SW 1271 (cell line): ENCODE data around the gene MRAS.
"Not testable (repeated sequence)": the region's sequence is repeated elsewhere in the genome, so short reads cannot be mapped to it uniquely, and the experiment has no call there.

ENCODE experiments used
- DNase-seq, 2 experiments: peaks; one replicate each; lab custom pipeline; 2025; lab: John Stamatoyannopoulos, UW

The MRAS gene

DNA sequence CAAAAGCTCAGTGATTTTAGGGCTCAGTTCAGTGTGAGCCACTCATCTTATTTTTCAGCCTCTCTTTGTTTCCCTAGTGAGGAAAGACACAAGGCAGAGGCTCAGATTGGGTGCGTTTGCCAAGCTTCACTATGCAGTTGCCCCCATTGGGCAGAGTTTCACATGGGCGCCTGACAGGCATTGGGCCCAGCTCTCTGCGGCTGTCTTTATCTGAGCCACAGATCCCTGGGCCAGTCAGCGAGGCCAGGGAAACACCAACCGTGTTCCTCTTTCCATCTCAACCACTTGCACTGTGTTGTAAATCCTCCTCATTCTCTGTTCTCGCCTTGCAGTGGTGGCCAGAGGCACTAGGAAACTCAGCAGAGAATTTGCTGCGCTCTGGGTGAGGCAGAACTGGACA lies 96.9 kb downstream of the MRAS start:
- DNase-seq = no peak

- no peak for DNase-seq
Measured at GRCh38 chr3:138445654-138446053, 97.3 kb downstream of the MRAS start.

DNA sequence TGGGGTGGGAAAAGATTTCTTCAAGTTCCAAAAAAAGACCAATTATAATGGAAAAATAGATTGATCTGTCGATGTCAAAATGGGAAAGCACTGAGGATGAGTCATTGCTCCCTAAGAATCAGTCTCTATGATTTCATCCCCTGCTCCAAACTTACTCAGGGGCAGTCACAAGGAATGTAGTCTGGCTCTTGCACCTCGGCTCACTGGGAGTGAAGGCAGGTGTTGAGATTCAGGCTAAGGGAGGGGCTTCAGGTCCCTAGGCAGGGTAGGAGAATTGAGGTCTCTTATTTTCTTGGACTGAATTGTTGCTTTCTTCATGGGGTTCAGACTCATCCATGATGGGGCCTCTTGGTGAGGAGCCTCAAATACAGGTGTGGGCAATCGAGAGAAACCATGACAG lies 100.3 kb downstream of the MRAS start:
- DNase-seq = no peak

- DNase-seq = no peak
Measured at GRCh38 chr3:138449490-138449889, 101.1 kb downstream of the MRAS start.

DNA sequence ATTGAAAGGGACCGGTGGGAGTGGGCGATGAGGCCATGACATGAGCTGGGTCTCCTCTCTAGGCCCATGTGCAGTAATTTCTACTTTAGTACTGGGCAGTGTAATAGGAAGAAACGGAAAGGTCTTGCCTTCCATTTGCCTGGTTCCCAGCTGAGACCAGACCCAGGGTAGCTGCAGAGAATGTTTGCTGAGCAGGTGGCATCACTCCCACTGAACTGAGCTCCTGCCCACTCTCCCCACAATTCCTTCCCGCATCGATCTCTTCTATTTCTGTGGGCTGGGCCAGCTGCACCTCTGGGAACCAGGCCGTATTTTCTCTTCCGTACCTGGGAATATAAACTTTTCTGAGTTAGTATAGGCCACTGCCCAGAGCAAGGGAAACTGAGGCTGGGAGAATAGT lies 101.8 kb downstream of the MRAS start:
- DNase-seq = no peak

DNA sequence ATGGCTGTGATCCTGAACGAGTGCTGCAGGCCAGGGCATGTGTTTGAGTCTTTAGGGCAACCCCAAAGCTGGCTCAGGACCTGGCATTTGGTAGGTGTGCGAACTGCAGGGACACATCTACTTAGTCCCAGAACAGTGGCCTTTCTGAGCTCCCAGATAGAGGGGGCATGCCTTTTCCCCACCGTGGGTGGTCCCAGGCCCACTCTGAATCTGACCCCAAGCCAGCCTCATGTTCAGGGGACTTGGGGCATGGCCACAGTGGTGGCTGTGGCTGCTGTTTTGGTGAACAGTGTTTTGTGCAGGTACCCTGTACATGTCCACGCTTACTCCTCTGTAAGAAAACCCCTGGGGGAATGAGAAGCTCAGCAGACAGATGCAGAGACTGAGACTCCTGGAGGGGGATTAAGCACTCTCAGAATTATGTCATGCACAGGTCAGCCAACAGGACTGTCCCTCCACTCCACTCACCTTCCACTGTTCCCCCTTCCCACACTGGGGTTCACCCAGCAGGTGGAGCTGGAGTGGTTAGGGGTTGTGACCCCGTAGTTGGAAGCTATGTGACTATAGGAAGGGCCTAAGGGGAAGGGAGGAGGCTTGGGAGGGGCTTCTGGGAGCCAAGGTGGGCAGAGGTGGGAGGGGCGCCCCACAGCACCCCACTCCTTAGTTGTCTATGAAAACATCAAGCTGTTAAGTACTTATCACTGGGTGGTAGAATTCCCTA lies 102.5 kb downstream of the MRAS start:
- DNase-seq = no peak

GRCh38 chr3:138451595-138452162 lies 103.3 kb downstream of the MRAS start:
- DNase-seq = no peak

DNA sequence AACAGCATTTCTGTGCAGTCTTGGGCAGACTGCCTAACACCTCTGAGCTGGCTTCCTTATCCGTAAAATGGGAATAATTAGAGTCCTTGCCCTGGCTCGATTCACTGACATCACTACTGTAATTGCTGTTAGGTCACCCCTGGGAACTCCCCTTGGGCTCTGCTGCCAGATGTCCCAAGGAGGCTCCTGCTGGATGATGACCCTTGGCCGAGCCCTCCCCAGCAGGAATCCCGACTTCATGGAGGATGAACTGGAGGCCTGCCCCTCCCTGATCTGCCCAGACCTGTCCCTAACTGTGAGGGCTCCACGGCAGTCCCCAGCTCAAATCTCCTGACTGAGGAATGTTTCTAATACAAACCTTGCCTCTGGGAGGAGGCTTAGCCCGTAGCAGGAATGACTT lies 104.1 kb downstream of the MRAS start:
- DNase-seq = no peak

- not testable (repeated sequence) for DNase-seq
Measured at GRCh38 chr3:138453940-138454339, 105.6 kb downstream of the MRAS start.
